ENCODE data around the gene MAPK8IP3. TPM values are rescaled to one million over a fixed set of nuclear protein-coding genes. Genes with fewer than 3 reads are reported as not detected.
A peak's percentile ranks its signal among the peaks of the same experiment; 100 is the strongest.
"Not testable (repeated sequence)": the region's sequence is repeated elsewhere in the genome, so short reads cannot be mapped to it uniquely, and the experiment has no call there.

MAPK8IP3 gene
- total RNA-seq, 1 donor from 2014 or later = 61.4 TPM

- intact Hi-C loops (cut with DNase I) = no loop called here
- DNase-seq (no peak), ATAC-seq (ENCODE audit: poor library complexity) (no peak)
Measured at GRCh38 chr16:1727651-1728624, 21.9 kb downstream of the MAPK8IP3 start.

DNA sequence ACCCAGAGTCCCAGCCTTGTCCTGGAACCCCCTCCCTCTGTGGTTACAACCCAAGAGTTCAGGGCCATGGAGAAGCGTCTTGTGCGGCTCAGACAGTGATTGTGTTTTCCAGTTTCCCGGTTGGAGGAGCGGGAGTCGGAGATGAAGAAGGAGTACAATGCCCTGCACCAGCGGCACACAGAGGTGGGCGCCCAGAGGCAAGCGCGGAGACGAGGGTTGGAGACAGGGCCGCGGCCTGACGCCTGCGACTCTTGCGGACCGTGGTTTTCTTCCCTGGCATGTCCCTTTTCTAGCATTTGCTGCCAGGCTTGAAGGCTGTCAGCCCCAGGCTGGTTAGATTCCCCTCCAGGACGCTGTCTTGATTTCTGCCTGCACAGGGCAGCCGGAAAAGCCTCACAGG, 23.0 kb downstream of the MAPK8IP3 start:
- no peak for DNase-seq
- intact Hi-C loops (cut with DNase I) = no loop called here
- no peak for ATAC-seq (ENCODE audit: poor library complexity)

- intact Hi-C loops (cut with DNase I) = no loop called here
- DNase-seq = no peak
- no peak for ATAC-seq (ENCODE audit: poor library complexity)
Measured at GRCh38 chr16:1729445-1729844, 23.4 kb downstream of the MAPK8IP3 start.

DNA sequence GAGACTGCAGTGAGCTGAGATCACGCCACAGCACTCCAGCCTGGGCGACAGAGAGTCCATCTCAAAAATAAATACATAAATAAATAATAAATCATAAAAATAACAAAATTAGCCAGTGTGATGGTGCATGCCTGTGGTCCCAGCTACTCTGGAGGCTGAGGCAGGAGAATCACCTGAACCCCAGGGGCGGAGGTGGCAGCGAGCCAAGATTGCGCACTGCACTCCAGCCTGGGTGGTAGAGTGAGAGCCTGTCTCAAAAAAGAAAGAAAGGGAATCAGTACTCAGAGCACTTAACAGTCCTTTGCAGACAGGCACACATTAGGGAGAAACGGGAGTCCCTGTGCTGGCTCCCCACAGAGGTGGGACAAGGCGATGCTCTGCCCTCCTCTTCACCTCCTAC, 25.1 kb downstream of the MAPK8IP3 start:
- DNase-seq = no peak
- intact Hi-C loops (cut with DNase I) = no loop called here
- no peak for ATAC-seq (ENCODE audit: poor library complexity)

DNA sequence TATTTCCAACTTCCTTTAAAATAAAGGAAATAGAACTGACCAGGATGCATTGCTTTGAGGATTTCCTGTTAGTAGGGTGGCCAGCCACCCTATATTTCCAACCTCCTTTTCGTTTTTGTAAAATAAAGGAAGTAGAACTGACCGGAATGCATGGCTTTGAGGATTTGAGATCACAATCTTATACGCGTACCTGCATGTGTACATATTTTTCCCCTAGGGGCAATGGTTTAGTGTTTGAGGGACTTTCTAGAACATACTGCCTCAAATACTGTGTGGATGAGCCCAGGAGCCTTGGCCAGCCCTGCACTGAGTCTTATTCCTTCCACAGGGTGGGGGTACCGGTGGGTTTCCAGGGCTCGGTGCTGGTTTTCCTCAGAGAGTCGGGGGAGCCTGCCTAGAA, 25.6 kb downstream of the MAPK8IP3 start:
- ATAC-seq (ENCODE audit: poor library complexity) = no peak
- DNase-seq = no peak
- intact Hi-C loops (cut with DNase I) = no loop called here

GRCh38 chr16:1732071-1732470, 26.1 kb downstream of the MAPK8IP3 start:
- intact Hi-C loops (cut with DNase I) = no loop called here
- no peak for ATAC-seq (ENCODE audit: poor library complexity)
- no peak for DNase-seq

DNA sequence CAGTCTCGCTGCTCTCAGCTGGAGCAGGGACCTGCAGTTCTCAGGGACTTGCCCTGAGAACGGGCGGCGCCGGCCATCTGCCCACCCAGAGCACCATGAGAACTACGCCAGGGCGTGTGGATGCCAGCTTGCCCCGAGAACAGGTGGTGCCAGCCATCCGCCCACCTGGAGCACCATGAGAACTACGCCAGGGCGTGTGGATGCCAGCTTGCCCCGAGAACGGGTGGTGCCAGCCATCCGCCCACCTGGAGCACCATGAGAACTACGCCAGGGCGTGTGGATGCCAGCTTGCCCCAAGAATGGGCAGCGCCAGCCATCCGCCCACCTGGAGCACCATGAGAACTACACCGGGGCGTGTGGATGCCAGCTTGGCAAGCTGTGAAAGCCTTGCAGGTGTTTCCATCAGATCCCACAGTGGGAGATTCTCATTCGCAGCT, 26.6 kb downstream of the MAPK8IP3 start:
- DNase-seq; intact Hi-C loops (cut with DNase I); ATAC-seq (ENCODE audit: poor library complexity): not testable (repeated sequence)

GRCh38 chr16:1734123-1734522, 28.1 kb downstream of the MAPK8IP3 start:
- intact Hi-C loops (cut with DNase I) = no loop called here
- no peak for ATAC-seq (ENCODE audit: poor library complexity)
- no peak for DNase-seq

DNA sequence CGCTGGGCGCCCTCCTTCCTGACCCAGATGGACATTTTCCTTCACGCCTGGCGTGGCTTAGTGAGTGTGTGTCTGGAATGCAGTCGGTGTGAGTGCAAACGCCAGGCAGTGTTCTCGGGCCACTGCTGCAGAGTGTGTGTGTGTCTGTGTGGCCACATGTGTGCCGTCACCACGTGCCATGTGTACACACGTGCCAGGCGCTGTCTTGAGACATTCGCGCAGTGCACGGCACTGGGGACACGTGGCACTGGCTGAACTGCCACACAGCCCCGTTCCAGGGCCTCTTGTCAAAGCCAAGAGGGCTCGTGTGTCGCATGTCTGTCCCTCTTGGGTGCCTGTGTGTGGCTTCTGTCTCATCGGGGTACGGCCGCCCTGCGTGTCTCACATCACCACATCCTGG, 28.8 kb downstream of the MAPK8IP3 start:
- DNase-seq (no peak), ATAC-seq (ENCODE audit: poor library complexity) (no peak)
- intact Hi-C loops (cut with DNase I) = no loop called here

- ATAC-seq (ENCODE audit: poor library complexity) (no peak), DNase-seq (no peak)
- intact Hi-C loops (cut with DNase I) = no loop called here
Measured at GRCh38 chr16:1740234-1740633, 34.2 kb downstream of the MAPK8IP3 start.

DNA sequence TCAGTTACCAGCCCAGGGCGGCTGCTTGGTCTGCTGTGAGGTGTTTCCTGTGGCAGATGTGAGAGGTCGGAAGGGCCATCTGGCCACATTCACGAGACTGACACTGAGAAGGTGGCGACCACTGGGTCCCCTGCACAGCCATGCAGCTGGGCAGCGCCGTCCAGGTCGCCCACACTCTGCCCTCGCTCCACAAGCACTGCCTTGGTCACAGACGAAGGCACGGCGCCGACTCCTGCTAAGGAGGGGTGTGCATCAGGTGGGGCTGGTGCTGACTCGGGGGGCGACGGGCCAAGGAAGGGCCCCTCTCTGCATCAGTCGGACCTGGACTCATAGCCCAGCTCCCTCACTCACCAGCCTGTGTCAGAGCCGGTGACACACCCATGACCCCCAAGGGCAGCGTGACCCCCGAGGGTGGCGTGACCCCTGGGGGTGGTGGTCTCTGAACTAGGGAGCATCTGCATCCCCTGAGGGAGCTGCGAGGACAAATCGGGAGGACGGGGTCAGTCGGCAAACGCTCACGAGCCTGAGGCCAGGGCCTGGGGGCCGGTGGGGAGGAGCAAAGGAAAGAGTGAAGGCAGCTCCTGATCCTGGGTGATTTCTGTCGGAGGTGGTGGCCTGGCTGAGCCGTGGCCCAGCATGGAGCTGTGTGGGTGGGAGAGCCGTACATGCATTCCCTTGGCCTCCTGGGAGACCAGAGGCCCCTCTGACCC, 34.9 kb downstream of the MAPK8IP3 start:
- intact Hi-C loops (cut with DNase I) = no loop called here
- DNase-seq (no peak), ATAC-seq (ENCODE audit: poor library complexity) (peak; percentile 28)

- peak; percentile 49 for ATAC-seq (ENCODE audit: poor library complexity)
Measured at GRCh38 chr16:1741553-1742165, 35.7 kb downstream of the MAPK8IP3 start.

GRCh38 chr16:1743376-1744337, 37.7 kb downstream of the MAPK8IP3 start:
- intact Hi-C loops (cut with DNase I) = no loop called here
- DNase-seq (no peak), ATAC-seq (ENCODE audit: poor library complexity) (no peak)

More at GRCh38 chr16:1741553-1742165, 35.7 kb downstream of the MAPK8IP3 start:
- DNase-seq = no peak
- intact Hi-C loops (cut with DNase I) = no loop called here

DNA sequence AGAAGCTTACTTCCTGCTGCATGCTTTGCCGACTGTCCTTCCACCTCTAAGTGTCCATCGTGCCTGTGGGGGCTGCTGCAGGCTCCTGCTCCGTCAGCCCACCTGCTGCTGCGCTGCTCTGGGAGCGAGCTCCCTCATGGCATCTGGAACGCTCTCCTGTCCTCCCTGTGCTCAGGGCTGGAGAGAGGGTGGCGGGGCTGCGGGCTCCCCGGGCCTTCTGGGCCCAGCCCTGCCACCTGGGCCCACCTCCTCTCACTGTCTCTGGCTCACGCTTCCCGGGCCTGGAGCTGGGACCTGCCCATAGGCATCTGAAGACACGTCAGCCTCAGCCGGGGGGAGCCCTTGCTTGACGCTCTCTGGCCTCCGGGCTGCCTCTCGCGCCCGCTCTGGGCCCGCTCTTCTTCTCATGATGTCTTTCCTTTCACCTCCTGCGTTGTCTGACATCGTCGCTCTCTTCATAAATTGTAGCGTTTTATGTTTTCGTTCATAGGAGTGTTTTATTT, 38.4 kb downstream of the MAPK8IP3 start:
- ATAC-seq (ENCODE audit: poor library complexity) (no peak), DNase-seq (no peak)
- intact Hi-C loops (cut with DNase I) = no loop called here

GRCh38 chr16:1745181-1745899, 39.3 kb downstream of the MAPK8IP3 start:
- DNase-seq = no peak
- no peak for ATAC-seq (ENCODE audit: poor library complexity)
- intact Hi-C loops (cut with DNase I) = no loop called here

DNA sequence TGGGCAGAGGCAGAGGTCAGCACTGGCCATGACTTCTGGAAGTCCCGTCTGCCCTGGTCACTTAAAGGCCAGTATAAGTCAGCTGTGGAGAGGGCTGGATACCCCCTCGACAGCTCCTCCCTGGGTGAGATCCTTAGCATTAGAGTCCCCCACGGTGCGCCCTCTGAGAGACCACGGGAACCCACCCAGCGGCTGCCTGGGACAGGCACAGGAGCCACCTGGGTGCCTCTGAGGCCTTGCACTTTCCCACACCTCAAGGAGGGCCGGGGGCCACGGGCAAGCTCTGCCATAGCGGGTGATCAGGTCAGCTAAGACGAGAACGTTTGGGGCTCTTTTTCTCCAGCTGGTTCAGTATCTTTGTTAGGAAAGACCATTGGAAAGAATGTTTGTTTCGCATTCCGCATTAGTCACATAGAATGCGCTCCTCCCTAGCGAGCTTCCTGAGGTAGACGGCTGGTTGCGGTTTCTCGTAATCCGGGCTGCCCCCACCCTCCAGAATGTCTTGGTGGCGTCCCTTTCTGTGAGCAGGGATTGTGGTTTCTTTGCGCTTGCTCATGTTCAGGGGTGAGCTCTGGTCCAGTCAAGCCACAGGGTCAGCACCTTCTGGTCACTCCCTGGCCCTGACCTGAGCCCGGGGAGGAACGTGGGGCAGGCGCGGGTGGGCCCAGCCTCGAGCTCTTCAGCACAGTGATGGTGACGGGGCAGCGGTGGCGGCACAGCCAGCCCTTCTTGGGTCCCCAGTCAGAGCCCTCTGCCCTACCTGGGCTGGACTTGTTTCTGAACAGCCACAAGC, 40.1 kb downstream of the MAPK8IP3 start:
- ATAC-seq (ENCODE audit: poor library complexity) (no peak), DNase-seq (no peak)
- intact Hi-C loops (cut with DNase I) = no loop called here

- no peak for ATAC-seq (ENCODE audit: poor library complexity)
- intact Hi-C loops (cut with DNase I) = no loop called here
- no peak for DNase-seq
Measured at GRCh38 chr16:1746693-1747195, 40.7 kb downstream of the MAPK8IP3 start.

Data from Right ventricle myocardium superior (tissue), 1 donor.